ENCODE results near the gene STEAP3. TPM values are rescaled to one million over a fixed set of nuclear protein-coding genes. Genes with fewer than 3 reads are reported as not detected.

Gene STEAP3
- total and polyA plus RNA-seq, 2 donors (not counting 1 experiment from before 2014, with no cell fraction given): 13.7 to 28.4 TPM

- no peaks in the 10 kb centered on the region for H3K27me3 ChIP-seq (ENCODE audit: control insufficient read depth, insufficient read depth, low read length)
- H3K36me3 ChIP-seq (ENCODE audit: control insufficient read depth, insufficient read depth, low read length): no peaks in the 10 kb centered on the region
- H3K4me2 ChIP-seq (ENCODE audit: extremely low read depth, insufficient read depth, low read length): no peak overlapping the region
- H3K9me3 ChIP-seq (ENCODE audit: control insufficient read depth, insufficient read depth, low read depth, low read length): no peaks in the 10 kb centered on the region
- H4K20me1 ChIP-seq (ENCODE audit: control insufficient read depth, extremely low read depth, insufficient read depth, low read length): no peaks in the 10 kb centered on the region
- no peak overlapping the region for H3K4me3 ChIP-seq (replicated peaks in 1 of 4; ENCODE audit: control extremely low read depth in 1 of 4, insufficient read depth in 1 of 4, low read depth in 3 of 4, low read length in 4 of 4)
- no peak overlapping the region for H3K27ac ChIP-seq (ENCODE audit: insufficient read depth, low read length)
- H3K79me2 ChIP-seq (ENCODE audit: control insufficient read depth, insufficient read depth, low read length): no peaks in the 10 kb centered on the region
- TF ChIP-seq EZH2 (IDR thresholded peaks at IDR 0.05; ENCODE audit: low read length, missing control alignments) (no peak), CTCF (conservative IDR thresholded peaks at IDR 0.05 in 1 of 2, IDR thresholded peaks at IDR 0.05 in 1 of 2; ENCODE audit: low read depth in 1 of 2, low read length in 2 of 2) (peak; percentile 53 to 83)
- no peaks in the 10 kb centered on the region for H3K4me1 ChIP-seq (ENCODE audit: control insufficient read depth, extremely low read depth, insufficient read depth, low read length)
- no peak overlapping the region for H2AFZ ChIP-seq (ENCODE audit: low read length)
- no peak overlapping the region for H3K9ac ChIP-seq (ENCODE audit: insufficient read depth, low read length)
- DNase-seq (ENCODE audit: low read depth in 2 of 2): peak; percentile 17 to 36
Observed at GRCh38 chr2:119290859-119291587, 67.4 kb downstream of the STEAP3 start.

- Histone ChIP-seq H3K79me2 (ENCODE audit: control insufficient read depth, insufficient read depth, low read length) (no peaks in the 10 kb centered on the region), H3K9me3 (ENCODE audit: control insufficient read depth, insufficient read depth, low read depth, low read length) (no peaks in the 10 kb centered on the region), H3K36me3 (ENCODE audit: control insufficient read depth, insufficient read depth, low read length) (no peaks in the 10 kb centered on the region), H4K20me1 (ENCODE audit: control insufficient read depth, extremely low read depth, insufficient read depth, low read length) (no peaks in the 10 kb centered on the region), H3K4me1 (ENCODE audit: control insufficient read depth, extremely low read depth, insufficient read depth, low read length) (no peaks in the 10 kb centered on the region), H3K9ac (ENCODE audit: insufficient read depth, low read length) (no peak overlapping the region), H3K27ac (ENCODE audit: insufficient read depth, low read length) (no peak overlapping the region), H3K4me2 (ENCODE audit: extremely low read depth, insufficient read depth, low read length) (no peak overlapping the region), H3K27me3 (ENCODE audit: control insufficient read depth, insufficient read depth, low read length) (no peaks in the 10 kb centered on the region), H3K4me3 (replicated peaks in 1 of 4; ENCODE audit: control extremely low read depth in 1 of 4, insufficient read depth in 1 of 4, low read depth in 3 of 4, low read length in 4 of 4) (no peak overlapping the region), H2AFZ (ENCODE audit: low read length) (no peak overlapping the region)
- DNase-seq (ENCODE audit: low read depth in 2 of 2): no peak
- TF ChIP-seq EZH2 (IDR thresholded peaks at IDR 0.05; ENCODE audit: low read length, missing control alignments): no peak
- TF ChIP-seq CTCF (conservative IDR thresholded peaks at IDR 0.05 in 1 of 2, IDR thresholded peaks at IDR 0.05 in 1 of 2; ENCODE audit: low read depth in 1 of 2, low read length in 2 of 2): no peak
Observed at GRCh38 chr2:119291588-119292167, 68.0 kb downstream of the STEAP3 start.

GRCh38 chr2:119292226-119292625, 68.6 kb downstream of the STEAP3 start:
- no peak overlapping the region for H3K9ac ChIP-seq (ENCODE audit: insufficient read depth, low read length)
- TF ChIP-seq CTCF (conservative IDR thresholded peaks at IDR 0.05 in 1 of 2, IDR thresholded peaks at IDR 0.05 in 1 of 2; ENCODE audit: low read depth in 1 of 2, low read length in 2 of 2): peak; percentile 27 to 55
- TF ChIP-seq EZH2 (IDR thresholded peaks at IDR 0.05; ENCODE audit: low read length, missing control alignments): no peak
- no peaks in the 10 kb centered on the region for H3K27me3 ChIP-seq (ENCODE audit: control insufficient read depth, insufficient read depth, low read length)
- H2AFZ ChIP-seq (ENCODE audit: low read length): no peak overlapping the region
- DNase-seq (ENCODE audit: low read depth in 2 of 2): peak; percentile 25 to 47
- no peaks in the 10 kb centered on the region for H3K79me2 ChIP-seq (ENCODE audit: control insufficient read depth, insufficient read depth, low read length)
- peak overlapping the region; percentile 23 for H3K4me2 ChIP-seq (ENCODE audit: extremely low read depth, insufficient read depth, low read length)
- H3K9me3 ChIP-seq (ENCODE audit: control insufficient read depth, insufficient read depth, low read depth, low read length): no peaks in the 10 kb centered on the region
- no peak overlapping the region for H3K4me3 ChIP-seq (replicated peaks in 1 of 4; ENCODE audit: control extremely low read depth in 1 of 4, insufficient read depth in 1 of 4, low read depth in 3 of 4, low read length in 4 of 4)
- H3K27ac ChIP-seq (ENCODE audit: insufficient read depth, low read length): no peak overlapping the region
- H4K20me1 ChIP-seq (ENCODE audit: control insufficient read depth, extremely low read depth, insufficient read depth, low read length): no peaks in the 10 kb centered on the region
- no peaks in the 10 kb centered on the region for H3K4me1 ChIP-seq (ENCODE audit: control insufficient read depth, extremely low read depth, insufficient read depth, low read length)
- H3K36me3 ChIP-seq (ENCODE audit: control insufficient read depth, insufficient read depth, low read length): no peaks in the 10 kb centered on the region

Data from fibroblast of lung (primary cell).